Adipose tissue (tissue), 3 donors: Measurements from ENCODE around the gene CTSW. TPM values are rescaled to one million over a fixed set of nuclear protein-coding genes. Genes with fewer than 3 reads are reported as not detected.

ENCODE experiments used
- H3K27ac ChIP-seq: one replicate; pipeline ENCODE4 v1.5.1; 2013; ENCODE audit warnings: low read depth, low read length
- WGBS, 3 donors: extraction: QIAGEN DNeasy Blood & Tissue Kit; methylation state at CpG; one replicate each; pipeline ENCODE4 v1.1.7; 2013; 5-methylcytosine and 5-hydroxymethylcytosine counted together
- polyA plus RNA-seq, 3 donors: library from polyadenylated mRNA; stranded (reverse); fragments of 200-250 nt; gene quantifications; one replicate each; pipeline ENCODE4 v1.2.3, GENCODE V29; 2013
- donor health status: healthy with polysubstance abuse.
- donor health status: Bipolar disorder and iron deficiency.
- donor health status: healthy.

Gene CTSW
- polyA plus RNA-seq, 3 donors: 0.26 to 2.7 (median 2.6) TPM

DNA sequence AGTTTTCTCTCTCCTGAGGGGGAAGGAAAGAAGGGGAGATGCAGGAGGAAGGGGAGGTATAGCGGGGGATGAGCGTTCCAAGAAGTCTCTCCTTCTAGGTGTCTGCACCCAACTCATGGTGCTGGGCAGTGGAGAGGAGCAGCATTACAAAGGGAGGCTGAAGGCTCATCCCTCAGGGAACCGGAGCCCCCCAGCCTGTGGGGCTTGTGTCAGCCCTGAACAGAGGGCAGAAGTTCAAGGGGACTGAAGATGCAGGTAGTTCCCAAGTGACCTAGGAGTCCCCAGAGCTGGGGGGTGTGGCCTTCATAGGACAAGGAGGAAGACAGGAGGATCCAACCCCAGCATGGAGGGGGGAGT, 37.4 kb downstream of the CTSW start:
- no peak overlapping the region for H3K27ac ChIP-seq
- WGBS, 3 donors: 90 to 100% (median 92%) methylated on average over 3 of the region's 3 CpGs

- H3K27ac ChIP-seq: no peak overlapping the region
- WGBS, 3 donors: 77 to 83% (median 82%) methylated on average over 35 of the region's 35 CpGs
Observed at GRCh38 chr11:65917434-65918210, 38.0 kb downstream of the CTSW start.

GRCh38 chr11:65918211-65919140, 38.8 kb downstream of the CTSW start, which contains the start of gene C11orf68:
Gene C11orf68, minus strand, starts transcription at chr11:65919062. Its CDS starts 31 bp downstream, at chr11:65919031.
- WGBS, 3 donors: 4 to 8% (median 6%) methylated on average over 28 to 77 of the region's 77 CpGs
- peak within 1 kb of the TSS; percentile 56 for H3K27ac ChIP-seq

- 1 to 3% (median 1%) methylated on average over 39 to 59 of the region's 59 CpGs for WGBS, 3 donors
- peak within 1 kb of the TSS; percentile 56 for H3K27ac ChIP-seq
Observed at GRCh38 chr11:65919141-65919572, 39.5 kb downstream of the CTSW start, which contains the start of gene DRAP1. Gene DRAP1, plus strand, starts transcription at chr11:65919426. Its CDS starts 76 bp downstream, at chr11:65919502.

DNA sequence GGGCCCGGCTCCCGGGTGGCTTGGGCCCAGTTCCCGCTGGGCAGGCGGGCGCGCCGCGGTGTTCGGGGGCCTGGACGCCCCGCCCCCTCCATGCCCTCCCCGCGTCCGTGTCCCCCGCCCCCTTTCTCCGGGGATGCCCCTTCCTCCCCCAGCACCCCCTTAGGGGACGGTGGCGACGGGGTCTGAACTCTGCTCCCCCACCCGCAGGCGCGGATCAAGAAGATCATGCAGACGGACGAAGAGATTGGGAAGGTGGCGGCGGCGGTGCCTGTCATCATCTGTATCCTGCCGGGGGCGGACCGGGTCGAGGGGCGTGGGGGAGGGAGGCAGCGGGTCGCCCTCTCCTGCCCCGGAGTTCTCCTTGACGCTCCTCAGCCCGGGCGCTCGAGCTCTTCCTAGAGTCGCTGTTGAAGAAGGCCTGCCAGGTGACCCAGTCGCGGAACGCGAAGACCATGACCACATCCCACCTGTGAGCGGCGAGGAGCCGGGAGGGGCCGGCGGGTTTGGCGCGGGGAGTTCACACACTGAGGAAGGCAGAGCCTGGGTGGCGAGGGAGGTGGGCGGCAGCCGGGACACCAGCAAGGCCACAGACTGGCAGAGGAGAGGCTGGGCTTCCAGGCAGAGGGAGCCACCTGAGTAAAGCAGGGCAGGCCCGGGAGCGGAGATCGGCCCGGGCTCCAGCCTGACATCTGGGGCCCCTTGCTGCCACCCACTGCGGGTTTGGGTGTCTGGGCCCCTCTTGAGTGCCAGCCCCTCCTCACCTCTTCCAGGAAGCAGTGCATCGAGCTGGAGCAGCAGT, 40.1 kb downstream of the CTSW start:
- peak overlapping the region; percentile 56 for H3K27ac ChIP-seq
- WGBS, 3 donors: 0 to 1% (median 1%) methylated on average over 42 to 60 of the region's 60 CpGs

DNA sequence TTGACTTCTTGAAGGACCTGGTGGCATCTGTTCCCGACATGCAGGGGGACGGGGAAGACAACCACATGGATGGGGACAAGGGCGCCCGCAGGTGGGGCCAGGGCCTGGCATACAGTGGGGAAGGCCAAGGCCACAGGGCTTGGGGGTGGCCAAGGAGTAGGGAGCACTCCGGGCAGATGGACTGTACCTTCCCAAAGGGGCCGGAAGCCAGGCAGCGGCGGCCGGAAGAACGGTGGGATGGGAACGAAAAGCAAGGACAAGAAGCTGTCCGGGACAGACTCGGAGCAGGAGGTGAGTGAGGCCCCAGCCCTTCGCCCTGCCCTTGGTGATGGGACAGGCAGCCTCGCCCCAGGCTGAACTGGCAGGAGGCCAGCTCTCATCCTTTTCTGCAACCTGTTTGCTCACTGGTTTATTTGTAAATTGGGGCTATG, 40.8 kb downstream of the CTSW start:
- WGBS, 3 donors: 56 to 61% (median 57%) methylated on average over 15 of the region's 15 CpGs
- H3K27ac ChIP-seq: no peak overlapping the region

DNA sequence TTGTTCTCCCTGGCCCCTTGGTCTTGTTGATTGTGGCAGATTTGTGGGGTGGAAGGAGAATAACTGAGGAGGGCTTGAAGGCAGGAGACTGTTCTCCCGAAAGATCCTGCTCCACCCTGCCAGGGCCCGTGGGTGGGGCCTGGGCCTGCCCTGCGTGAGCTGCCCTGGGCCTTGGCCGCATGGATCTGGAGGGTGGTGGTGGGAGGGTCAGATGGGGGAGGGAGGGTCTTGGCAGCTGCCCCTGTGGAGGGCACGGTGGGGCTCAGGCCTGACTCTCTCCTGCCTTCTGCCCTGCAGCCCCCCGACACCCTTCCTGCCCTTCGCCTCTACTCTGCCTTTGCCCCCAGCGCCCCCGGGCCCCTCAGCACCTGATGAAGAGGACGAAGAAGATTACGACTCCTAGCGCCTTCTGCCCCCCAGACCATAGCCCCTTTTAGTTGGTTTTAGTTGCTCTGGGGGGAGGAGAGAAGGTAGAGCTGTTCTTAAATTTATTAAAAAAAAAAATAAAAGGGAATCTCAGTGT, 41.5 kb downstream of the CTSW start:
- H3K27ac ChIP-seq: no peak overlapping the region
- 81 to 95% (median 87%) methylated on average over 12 of the region's 12 CpGs for WGBS, 3 donors

GRCh38 chr11:65921876-65922275, 42.2 kb downstream of the CTSW start:
- 92 to 96% (median 93%) methylated on average over 7 to 10 of the region's 10 CpGs for WGBS, 3 donors
- H3K27ac ChIP-seq: no peak overlapping the region

DNA sequence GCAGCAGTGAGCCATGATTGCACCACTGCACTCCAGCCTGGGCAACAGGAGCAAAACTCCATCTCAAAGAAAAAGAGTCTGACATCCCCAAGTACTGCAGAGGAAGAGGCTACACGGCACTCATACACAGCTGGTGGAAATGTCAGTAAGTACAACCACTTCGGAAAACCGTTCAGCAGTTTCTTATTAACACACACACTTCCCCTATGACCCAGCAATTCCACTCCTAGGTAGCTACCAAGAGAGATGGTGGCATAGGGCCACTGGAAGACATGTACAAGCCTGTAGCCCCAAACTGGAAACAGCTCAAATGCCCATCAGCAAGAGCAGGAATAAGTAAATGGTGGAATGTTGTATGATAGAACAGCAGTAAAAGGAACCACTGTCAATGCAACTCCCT, 42.9 kb downstream of the CTSW start:
- no peak overlapping the region for H3K27ac ChIP-seq
- 57 to 67% (median 63%) methylated on average over 3 of the region's 3 CpGs for WGBS, 3 donors

- WGBS, 3 donors: 38 to 69% (median 57%) methylated on average over 2 of the region's 2 CpGs
- H3K27ac ChIP-seq: no peak overlapping the region
Observed at GRCh38 chr11:65925397-65925796, 45.8 kb downstream of the CTSW start.

GRCh38 chr11:65927904-65928397, 48.3 kb downstream of the CTSW start:
- WGBS, 3 donors: 35 to 48% (median 47%) methylated on average over 9 of the region's 9 CpGs

DNA sequence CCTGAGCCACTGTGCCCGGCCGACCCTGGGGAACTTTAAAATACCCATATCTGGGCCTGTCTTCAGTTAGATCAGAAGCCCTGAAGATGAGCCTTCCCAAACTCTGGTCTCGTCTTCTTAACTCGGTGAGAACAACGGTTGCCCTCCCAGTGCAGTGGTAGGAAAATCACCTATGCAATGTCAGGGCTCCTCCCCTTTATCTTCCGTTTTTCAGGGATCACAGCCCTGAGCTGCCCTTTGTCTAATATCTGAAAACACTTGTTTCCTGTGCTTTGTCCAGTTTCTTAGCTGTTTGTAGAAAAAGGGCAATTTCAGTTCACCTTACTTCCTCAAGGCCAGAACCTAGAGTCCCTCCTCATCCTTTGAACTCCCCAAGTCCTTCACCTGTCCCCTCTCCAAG, 49.0 kb downstream of the CTSW start:
- 50 to 63% (median 52%) methylated on average over 6 of the region's 6 CpGs for WGBS, 3 donors
- H3K27ac ChIP-seq: no peak overlapping the region

More at GRCh38 chr11:65927904-65928397, 48.3 kb downstream of the CTSW start:
- no peak overlapping the region for H3K27ac ChIP-seq

DNA sequence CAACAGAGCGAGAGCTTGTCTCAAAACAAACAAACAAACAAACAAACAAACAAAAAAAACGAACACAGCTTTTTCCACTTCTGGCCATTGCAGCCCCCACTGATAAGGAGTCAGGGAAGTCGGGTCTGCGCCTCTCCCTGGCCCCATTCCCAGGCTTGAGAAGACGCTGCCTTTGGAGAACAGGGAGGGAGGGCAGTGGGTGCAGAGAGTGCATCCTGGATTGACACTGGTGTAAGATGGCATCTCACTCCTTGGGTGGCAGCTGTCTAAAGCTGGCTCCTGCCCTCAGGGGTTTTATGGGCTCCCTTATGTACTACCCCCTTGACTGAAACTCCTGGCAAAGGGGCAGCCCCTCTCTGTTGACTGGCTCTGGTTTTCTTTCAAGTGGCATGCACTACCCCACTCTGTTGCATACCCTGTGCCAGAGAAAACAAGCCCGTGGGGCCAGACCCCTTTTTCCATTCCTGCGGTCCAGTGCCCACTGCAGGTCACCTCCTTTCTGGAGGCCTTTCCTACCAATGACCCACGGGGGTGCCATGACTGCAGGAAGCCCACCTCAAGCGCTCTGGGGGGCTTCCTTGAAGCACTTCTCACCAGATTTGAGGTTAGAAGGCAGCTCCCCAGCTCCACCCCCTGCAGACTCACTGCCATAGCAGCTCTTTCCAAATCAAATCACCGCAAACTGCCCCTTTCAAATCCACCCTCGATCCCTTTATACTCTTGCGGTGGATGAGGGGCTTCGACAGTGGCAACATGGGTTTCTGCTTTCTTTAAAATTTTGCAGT, 52.3 kb downstream of the CTSW start:
- 51 to 63% (median 60%) methylated on average over 13 of the region's 13 CpGs for WGBS, 3 donors
- H3K27ac ChIP-seq: no peak overlapping the region

GRCh38 chr11:65932558-65932919, 52.9 kb downstream of the CTSW start:
- no peak overlapping the region for H3K27ac ChIP-seq
- 40 to 44% (median 43%) methylated on average over 9 of the region's 9 CpGs for WGBS, 3 donors
